Mammary epithelial cell (primary cell): ENCODE measurements around the gene SIGLEC9.

Source experiments
- EZH2 ChIP-seq: IDR thresholded peaks from 2 replicates; pipeline ENCODE4 v1.6.1; 2012; ENCODE audit warnings: low read length, inconsistent platforms, borderline replicate concordance
- TF ChIP-seq, protein P1 (sequence below), 2 donors: IDR thresholded peaks in 1 of 2; conservative IDR thresholded peaks in 1 of 2; 2 replicates each; pipeline ENCODE4 v1.5.1; 2011 to 2012; ENCODE audit warnings: inconsistent platforms in 2 of 2, low read length in 2 of 2, mild to moderate bottlenecking in 2 of 2, control low read depth in 1 of 2, low read depth in 1 of 2; ENCODE audit not compliant: insufficient read depth in 1 of 2; ENCODE audit errors: extremely low read depth in 1 of 2

GRCh38 chr19:51161867-51162496 lies 37.3 kb downstream of the SIGLEC9 start:
- TF ChIP-seq, protein P1, sequence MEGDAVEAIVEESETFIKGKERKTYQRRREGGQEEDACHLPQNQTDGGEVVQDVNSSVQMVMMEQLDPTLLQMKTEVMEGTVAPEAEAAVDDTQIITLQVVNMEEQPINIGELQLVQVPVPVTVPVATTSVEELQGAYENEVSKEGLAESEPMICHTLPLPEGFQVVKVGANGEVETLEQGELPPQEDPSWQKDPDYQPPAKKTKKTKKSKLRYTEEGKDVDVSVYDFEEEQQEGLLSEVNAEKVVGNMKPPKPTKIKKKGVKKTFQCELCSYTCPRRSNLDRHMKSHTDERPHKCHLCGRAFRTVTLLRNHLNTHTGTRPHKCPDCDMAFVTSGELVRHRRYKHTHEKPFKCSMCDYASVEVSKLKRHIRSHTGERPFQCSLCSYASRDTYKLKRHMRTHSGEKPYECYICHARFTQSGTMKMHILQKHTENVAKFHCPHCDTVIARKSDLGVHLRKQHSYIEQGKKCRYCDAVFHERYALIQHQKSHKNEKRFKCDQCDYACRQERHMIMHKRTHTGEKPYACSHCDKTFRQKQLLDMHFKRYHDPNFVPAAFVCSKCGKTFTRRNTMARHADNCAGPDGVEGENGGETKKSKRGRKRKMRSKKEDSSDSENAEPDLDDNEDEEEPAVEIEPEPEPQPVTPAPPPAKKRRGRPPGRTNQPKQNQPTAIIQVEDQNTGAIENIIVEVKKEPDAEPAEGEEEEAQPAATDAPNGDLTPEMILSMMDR (conservative IDR thresholded peaks at IDR 0.05 in 1 of 2, IDR thresholded peaks at IDR 0.05 in 1 of 2; ENCODE audit: extremely low read depth in 1 of 2, insufficient read depth in 1 of 2, low read depth in 1 of 2, low read length in 2 of 2) = no peak
- no peak for TF ChIP-seq EZH2
